ENCODE measurements around the gene ATG7. TPM values are rescaled to one million over a fixed set of nuclear protein-coding genes. Genes with fewer than 3 reads are reported as not detected.

The ATG7 gene
- total RNA-seq, 3 donors from 2014 or later (not counting 1 experiment from before 2014, with no cell fraction given): 55.3 to 72.9 (median 68.6) TPM

- TF ChIP-seq CTCF (IDR thresholded peaks at IDR 0.05): no peak
- peak overlapping the region in 1 of 2 donors; percentile 60 for H3K27ac Mint-ChIP-seq
- no peak overlapping the region for H3K27ac ChIP-seq (ENCODE audit: low read length)
- H3K27me3 Mint-ChIP-seq (ENCODE audit: low read depth in 2 of 2): no peaks in the 10 kb centered on the region
- H3K4me3 ChIP-seq (ENCODE audit: low read length): no peak overlapping the region
- ATAC-seq: no peak
- no peaks in the 10 kb centered on the region for H3K9me3 ChIP-seq (ENCODE audit: control insufficient read depth, insufficient read depth, low read length)
- intact Hi-C loops (cut with micrococcal nuclease): no loop called here
- no peaks in the 10 kb centered on the region for H3K4me1 ChIP-seq (ENCODE audit: control insufficient read depth, insufficient read depth, low read length)
- WGBS (ENCODE audit: insufficient coverage): 99% methylated on average over 12 of the region's 12 CpGs
- DNase-seq: no peak
- H3K9me3 Mint-ChIP-seq: no peaks in the 10 kb centered on the region
- H3K27me3 ChIP-seq (ENCODE audit: control insufficient read depth, insufficient read depth, low read length): no peaks in the 10 kb centered on the region
- no peaks in the 10 kb centered on the region for H3K36me3 Mint-ChIP-seq
- H3K4me3 Mint-ChIP-seq: no peak overlapping the region
- peaks cover 44% of the 10 kb centered on the region for H3K36me3 ChIP-seq (ENCODE audit: control insufficient read depth, insufficient read depth, low read length)
- peaks cover 21 to 23% of the 10 kb centered on the region in 2 donors for H3K4me1 Mint-ChIP-seq
Observed at GRCh38 chr3:11554666-11555065, 282.5 kb downstream of the ATG7 start.

- Histone ChIP-seq H3K9me3 (ENCODE audit: control insufficient read depth, insufficient read depth, low read length) (no peaks in the 10 kb centered on the region), H3K4me3 (ENCODE audit: low read length) (no peak overlapping the region), H3K36me3 (ENCODE audit: control insufficient read depth, insufficient read depth, low read length) (peaks cover 46% of the 10 kb centered on the region), H3K27ac (ENCODE audit: low read length) (no peak overlapping the region), H3K4me1 (ENCODE audit: control insufficient read depth, insufficient read depth, low read length) (no peaks in the 10 kb centered on the region), H3K27me3 (ENCODE audit: control insufficient read depth, insufficient read depth, low read length) (no peaks in the 10 kb centered on the region)
- Mint-ChIP-seq H3K36me3 (no peaks in the 10 kb centered on the region), H3K4me1 (peaks cover 18 to 28% of the 10 kb centered on the region in 2 donors), H3K9me3 (no peaks in the 10 kb centered on the region), H3K27ac (no peak overlapping the region), H3K4me3 (no peak overlapping the region), H3K27me3 (ENCODE audit: low read depth in 2 of 2) (no peaks in the 10 kb centered on the region)
- no peak for ATAC-seq
- intact Hi-C loops (cut with micrococcal nuclease): no loop called here
- WGBS (ENCODE audit: insufficient coverage): 96% methylated on average over 13 of the region's 13 CpGs
- DNase-seq: no peak
- no peak for TF ChIP-seq CTCF (IDR thresholded peaks at IDR 0.05)
Observed at GRCh38 chr3:11555211-11555782, 283.1 kb downstream of the ATG7 start.

- H3K36me3 Mint-ChIP-seq: no peaks in the 10 kb centered on the region
- peak overlapping the region; percentile 39 to 67 for H3K27ac Mint-ChIP-seq
- no peak overlapping the region for H3K4me3 Mint-ChIP-seq
- H3K27me3 Mint-ChIP-seq (ENCODE audit: low read depth in 2 of 2): no peaks in the 10 kb centered on the region
- H3K4me1 Mint-ChIP-seq: peaks cover 11 to 28% of the 10 kb centered on the region in 2 donors
- ATAC-seq (no peak), DNase-seq (no peak)
- Histone ChIP-seq H3K36me3 (ENCODE audit: control insufficient read depth, insufficient read depth, low read length) (peaks cover 48% of the 10 kb centered on the region), H3K4me1 (ENCODE audit: control insufficient read depth, insufficient read depth, low read length) (no peaks in the 10 kb centered on the region), H3K4me3 (ENCODE audit: low read length) (no peak overlapping the region), H3K27ac (ENCODE audit: low read length) (no peak overlapping the region), H3K9me3 (ENCODE audit: control insufficient read depth, insufficient read depth, low read length) (no peaks in the 10 kb centered on the region), H3K27me3 (ENCODE audit: control insufficient read depth, insufficient read depth, low read length) (no peaks in the 10 kb centered on the region)
- no peak for TF ChIP-seq CTCF (IDR thresholded peaks at IDR 0.05)
- H3K9me3 Mint-ChIP-seq: no peaks in the 10 kb centered on the region
- intact Hi-C loops (cut with micrococcal nuclease): no loop called here
- WGBS (ENCODE audit: insufficient coverage): 88% methylated on average over 21 of the region's 23 CpGs
Observed at GRCh38 chr3:11555881-11556633, 283.9 kb downstream of the ATG7 start.

Measured in natural killer cell (primary cell).